MM.1S (cell line): ENCODE measurements around the gene ACCS.

Experiments used
- DNase-seq: peaks from one replicate; pipeline ENCODE4 v3.0.0-alpha.2; 2015
- H2AFZ ChIP-seq: fragments of 300-600 bp; sonication (generic); 2 replicates; pipeline ENCODE4 v1.6.0; 2016; ENCODE audit warnings: antibody characterized with exemption, low read length
- H3F3A ChIP-seq: fragments of 300-600 bp; sonication (generic); 2 replicates; pipeline ENCODE4 v1.6.1; 2016; ENCODE audit warnings: mild to moderate bottlenecking, antibody characterized with exemption, low read length, moderate library complexity, mixed read lengths; ENCODE audit not compliant: insufficient read depth
- H3K27ac ChIP-seq: fragments of 300-600 bp; sonication (generic); 2 replicates; pipeline ENCODE4 v1.5.1; 2016; ENCODE audit warnings: mild to moderate bottlenecking, low read length
- H3K27me3 ChIP-seq: fragments of 300-600 bp; sonication (generic); replicated peaks from 2 replicates; pipeline ENCODE4 v1.6.0; 2016; ENCODE audit warnings: low read length; ENCODE audit not compliant: insufficient read depth
- H3K36me3 ChIP-seq: fragments of 300-600 bp; sonication (generic); replicated peaks from 2 replicates; pipeline ENCODE4 v1.6.1; 2016; ENCODE audit warnings: mild to moderate bottlenecking, low read length, mixed read lengths; ENCODE audit not compliant: insufficient read depth
- H3K4me1 ChIP-seq: fragments of 300-600 bp; sonication (generic); 2 replicates; pipeline ENCODE4 v1.6.1; 2016; ENCODE audit warnings: low read length, mixed read lengths
- H3K4me2 ChIP-seq: fragments of 300-600 bp; sonication (generic); 2 replicates; pipeline ENCODE4 v1.6.0; 2016; ENCODE audit warnings: low read depth, low read length
- H3K4me3 ChIP-seq: fragments of 300-600 bp; sonication (generic); 2 replicates; pipeline ENCODE4 v1.5.1; 2016; ENCODE audit warnings: low read length, mixed read lengths
- H3K79me2 ChIP-seq: fragments of 300-600 bp; sonication (generic); 2 replicates; pipeline ENCODE4 v1.6.1; 2016; ENCODE audit warnings: mixed run types, low read length, mixed read lengths
- H3K9ac ChIP-seq: fragments of 300-600 bp; sonication (generic); 2 replicates; pipeline ENCODE4 v1.6.1; 2016; ENCODE audit warnings: low read length, mixed read lengths
- H3K9me2 ChIP-seq: fragments of 300-600 bp; sonication (generic); replicated peaks from 2 replicates; pipeline ENCODE4 v1.6.1; 2016; ENCODE audit warnings: mild to moderate bottlenecking, low read length, mixed read lengths; ENCODE audit not compliant: insufficient read depth
- H3K9me3 ChIP-seq: fragments of 300-600 bp; sonication (generic); replicated peaks from 2 replicates; pipeline ENCODE4 v1.6.1; 2016; ENCODE audit warnings: mild to moderate bottlenecking, low read length, mixed read lengths; ENCODE audit not compliant: insufficient read depth
- H4K20me1 ChIP-seq: fragments of 300-600 bp; sonication (generic); 2 replicates; pipeline ENCODE4 v1.6.1; 2016; ENCODE audit warnings: mild to moderate bottlenecking, low read length, moderate library complexity, mixed read lengths; ENCODE audit not compliant: insufficient read depth
- CTCF ChIP-seq: fragments of 300-600 bp; sonication (generic); IDR thresholded peaks from 2 replicates; pipeline ENCODE4 v1.5.1; 2016; ENCODE audit warnings: antibody characterized with exemption, low read length, mixed read lengths
- EZH2 ChIP-seq: fragments of 300-600 bp; sonication (generic); optimal IDR thresholded peaks from 2 replicates; pipeline ENCODE3; 2017; ENCODE audit warnings: low read depth, mild to moderate bottlenecking, antibody characterized with exemption, low read length, mixed read lengths
- EZH2phosphoT487 ChIP-seq: fragments of 300-600 bp; sonication (generic); IDR thresholded peaks from 2 replicates; pipeline ENCODE4 v1.6.1; 2018; ENCODE audit warnings: antibody characterized with exemption, low read length

The ACCS gene

DNA sequence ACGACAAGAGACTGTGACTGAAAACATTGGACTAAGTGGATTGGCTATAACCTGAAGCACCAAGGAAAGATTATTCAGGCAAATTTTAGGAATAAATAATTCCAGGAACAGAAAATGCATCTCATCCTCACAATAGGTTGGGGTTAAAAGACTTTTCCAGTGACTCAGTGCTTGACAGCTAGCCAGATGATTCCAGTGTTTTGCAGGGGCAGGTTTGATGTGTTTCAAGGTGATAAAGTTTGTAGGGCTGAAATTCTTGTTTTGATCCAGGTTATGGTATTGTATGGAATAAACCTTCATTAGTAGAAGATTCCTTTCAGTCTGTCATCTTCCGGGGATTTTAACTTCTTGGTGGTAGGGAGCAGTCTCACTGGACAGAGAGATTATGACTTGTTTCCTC, 31.8 kb downstream of the ACCS start:
- Histone ChIP-seq H3K9me2 (no peaks in the 10 kb centered on the region), H3F3A (no peaks in the 10 kb centered on the region), H3K27me3 (no peaks in the 10 kb centered on the region), H3K4me1 (peaks cover 10% of the 10 kb centered on the region), H3K79me2 (peaks cover 18% of the 10 kb centered on the region), H3K36me3 (no peaks in the 10 kb centered on the region), H2AFZ (no peak overlapping the region), H3K4me2 (no peak overlapping the region), H3K27ac (no peak overlapping the region), H3K9ac (no peak overlapping the region), H4K20me1 (no peaks in the 10 kb centered on the region; the same call in 1 of the 2 replicates), H3K4me3 (no peak overlapping the region), H3K9me3 (no peaks in the 10 kb centered on the region)
- TF ChIP-seq EZH2 (no peak), CTCF (no peak)
- DNase-seq, result no peak

GRCh38 chr11:44101098-44101497, 35.0 kb downstream of the ACCS start:
- TF ChIP-seq CTCF (no peak), EZH2phosphoT487 (no peak), EZH2 (no peak)
- no peak overlapping the region for H3K4me2 ChIP-seq
- H2AFZ ChIP-seq, result no peak overlapping the region
- no peak for DNase-seq
- H3K27ac ChIP-seq, result no peak overlapping the region
- no peaks in the 10 kb centered on the region for H3K9me2 ChIP-seq
- peaks cover 6% of the 10 kb centered on the region for H3K4me1 ChIP-seq
- no peaks in the 10 kb centered on the region for H3K36me3 ChIP-seq
- no peaks in the 10 kb centered on the region for H3K27me3 ChIP-seq
- no peaks in the 10 kb centered on the region for H3F3A ChIP-seq
- no peak overlapping the region for H3K4me3 ChIP-seq
- peaks cover 16% of the 10 kb centered on the region for H3K79me2 ChIP-seq
- H4K20me1 ChIP-seq, result no peaks in the 10 kb centered on the region; the same call in 1 of the 2 replicates
- no peaks in the 10 kb centered on the region for H3K9me3 ChIP-seq
- H3K9ac ChIP-seq, result no peak overlapping the region

DNA sequence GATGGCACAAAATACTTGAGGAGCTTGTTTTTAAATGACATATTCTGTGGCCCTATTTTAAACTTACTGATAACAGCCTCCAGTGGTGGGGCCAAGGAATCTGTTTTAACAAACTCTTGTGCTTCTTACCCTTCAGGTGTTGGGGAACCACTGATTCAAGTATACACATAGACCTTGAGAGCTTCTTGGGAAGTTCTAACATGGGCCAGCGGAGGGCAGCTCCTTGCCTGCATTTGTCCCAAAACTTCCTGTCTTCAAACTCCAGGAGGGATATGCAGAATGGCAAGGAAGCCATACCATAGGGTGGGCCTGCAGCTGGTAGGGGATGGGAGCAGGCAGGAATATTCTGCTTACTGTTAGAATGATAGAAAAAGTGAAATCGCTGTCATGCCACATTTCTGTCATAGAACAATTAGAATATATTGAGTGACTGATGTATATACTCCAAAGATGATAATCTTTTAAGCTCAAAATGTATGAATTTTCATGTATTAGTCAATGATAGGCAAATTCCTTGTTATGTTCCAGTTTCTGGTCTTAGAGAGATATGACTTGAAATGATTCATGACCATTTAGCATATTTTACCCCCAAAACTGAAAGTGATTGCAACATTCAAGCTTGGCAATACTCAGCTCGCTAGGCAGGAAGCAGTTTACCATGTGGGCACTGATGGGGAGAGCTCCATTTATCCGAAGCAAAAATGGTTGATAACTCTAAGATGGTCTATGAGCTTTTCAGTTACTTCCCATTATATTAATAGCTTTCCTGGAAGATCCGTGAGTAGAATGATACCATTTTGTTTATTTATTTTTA, 38.6 kb downstream of the ACCS start:
- Histone ChIP-seq H4K20me1 (no peaks in the 10 kb centered on the region), H3K36me3 (no peaks in the 10 kb centered on the region; the same call in 1 of the 2 replicates), H3K27me3 (no peaks in the 10 kb centered on the region), H3F3A (no peaks in the 10 kb centered on the region), H3K27ac (no peak overlapping the region), H3K79me2 (no peaks in the 10 kb centered on the region), H2AFZ (no peak overlapping the region), H3K9me2 (no peaks in the 10 kb centered on the region), H3K4me2 (no peak overlapping the region), H3K9me3 (no peaks in the 10 kb centered on the region), H3K4me3 (no peak overlapping the region), H3K9ac (no peak overlapping the region), H3K4me1 (no peaks in the 10 kb centered on the region)
- TF ChIP-seq CTCF (no peak), EZH2phosphoT487 (no peak), EZH2 (no peak)
- no peak for DNase-seq
